ENCODE data around the gene XXYLT1.

DNA sequence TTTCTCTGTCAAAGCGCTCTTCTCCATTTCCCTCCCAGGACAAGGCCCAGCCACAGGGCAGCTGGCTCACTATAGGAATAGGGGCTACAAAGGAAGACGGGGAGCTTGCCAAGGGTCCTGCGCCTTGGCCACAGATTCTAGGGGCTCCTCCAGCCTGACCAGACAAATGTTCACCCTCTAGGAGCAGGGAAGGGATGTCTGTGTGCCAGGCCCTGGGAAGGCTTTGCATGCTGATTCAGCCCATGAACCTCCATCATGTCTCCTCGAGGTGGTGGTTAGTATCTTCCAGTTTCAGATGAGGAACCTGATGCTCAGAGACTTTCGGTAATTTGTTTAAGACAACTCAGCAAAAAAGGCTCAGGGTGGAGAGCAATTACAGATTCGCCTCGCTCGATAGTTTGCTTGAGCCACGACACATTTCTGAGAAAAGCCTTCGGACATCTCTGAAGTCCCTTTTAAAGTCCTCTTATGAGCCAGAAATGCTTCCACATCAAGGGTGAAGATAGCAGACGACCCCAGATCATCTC, 110.0 kb downstream of the XXYLT1 start:
- TF ChIP-seq POLR2A (IDR thresholded peaks at IDR 0.05; ENCODE audit: low read depth, low read length): no peak
- no peak for TF ChIP-seq EZH2 (IDR thresholded peaks at IDR 0.05; ENCODE audit: borderline replicate concordance, control insufficient read depth, low read depth, low read length)
- TF ChIP-seq, protein P1, sequence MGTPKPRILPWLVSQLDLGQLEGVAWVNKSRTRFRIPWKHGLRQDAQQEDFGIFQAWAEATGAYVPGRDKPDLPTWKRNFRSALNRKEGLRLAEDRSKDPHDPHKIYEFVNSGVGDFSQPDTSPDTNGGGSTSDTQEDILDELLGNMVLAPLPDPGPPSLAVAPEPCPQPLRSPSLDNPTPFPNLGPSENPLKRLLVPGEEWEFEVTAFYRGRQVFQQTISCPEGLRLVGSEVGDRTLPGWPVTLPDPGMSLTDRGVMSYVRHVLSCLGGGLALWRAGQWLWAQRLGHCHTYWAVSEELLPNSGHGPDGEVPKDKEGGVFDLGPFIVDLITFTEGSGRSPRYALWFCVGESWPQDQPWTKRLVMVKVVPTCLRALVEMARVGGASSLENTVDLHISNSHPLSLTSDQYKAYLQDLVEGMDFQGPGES (IDR thresholded peaks at IDR 0.05): no peak
